Measurements from ENCODE around the gene ANKS1B. TPM values are rescaled to one million over a fixed set of nuclear protein-coding genes. Genes with fewer than 3 reads are reported as not detected.

Gene ANKS1B
- total RNA-seq, 4 donors from 2014 or later, result 16.6 to 62.6 (median 40.2) TPM

- Histone ChIP-seq H3K4me1 (no peaks in the 10 kb centered on the region), H3K27me3 (no peaks in the 10 kb centered on the region), H3K36me3 (no peaks in the 10 kb centered on the region), H3K9me3 (no peaks in the 10 kb centered on the region), H3K4me3 (no peak overlapping the region), H3K27ac (no peak overlapping the region)
- intact Hi-C loops (cut with DNase I; ENCODE audit: low total_unique reads), result no loop called here
- TF ChIP-seq POLR2A (IDR thresholded peaks at IDR 0.05) (no peak), CTCF (IDR thresholded peaks at IDR 0.05) (no peak)
- no peak for DNase-seq
These were observed 1201.3 kb downstream of the ANKS1B start for GRCh38 chr12:98783420-98783819.

- no peak overlapping the region for H3K27ac ChIP-seq
- TF ChIP-seq CTCF (IDR thresholded peaks at IDR 0.05) (no peak), POLR2A (IDR thresholded peaks at IDR 0.05) (no peak)
- no peaks in the 10 kb centered on the region for H3K9me3 ChIP-seq
- no peaks in the 10 kb centered on the region for H3K36me3 ChIP-seq
- H3K4me1 ChIP-seq, result no peaks in the 10 kb centered on the region
- intact Hi-C loops (cut with DNase I; ENCODE audit: low total_unique reads), result no loop called here
- H3K27me3 ChIP-seq, result no peaks in the 10 kb centered on the region
- DNase-seq, result no peak
- no peak overlapping the region for H3K4me3 ChIP-seq
These were observed 1204.5 kb downstream of the ANKS1B start for GRCh38 chr12:98780261-98780660.

- no peak for DNase-seq
- Histone ChIP-seq H3K9me3 (no peaks in the 10 kb centered on the region), H3K27ac (no peak overlapping the region), H3K4me3 (no peak overlapping the region), H3K36me3 (no peaks in the 10 kb centered on the region), H3K4me1 (no peaks in the 10 kb centered on the region), H3K27me3 (no peaks in the 10 kb centered on the region)
- TF ChIP-seq CTCF (IDR thresholded peaks at IDR 0.05) (no peak), POLR2A (IDR thresholded peaks at IDR 0.05) (no peak)
- intact Hi-C loops (cut with DNase I; ENCODE audit: low total_unique reads), result no loop called here
These were observed 1211.9 kb downstream of the ANKS1B start for GRCh38 chr12:98772818-98773217.

GRCh38 chr12:98771811-98772752, 1212.7 kb downstream of the ANKS1B start:
- DNase-seq, result no peak
- intact Hi-C loops (cut with DNase I; ENCODE audit: low total_unique reads), result no loop called here

More at GRCh38 chr12:98771811-98772752, 1212.7 kb downstream of the ANKS1B start:
- Histone ChIP-seq H3K4me1 (no peaks in the 10 kb centered on the region), H3K27me3 (no peaks in the 10 kb centered on the region), H3K4me3 (no peak overlapping the region), H3K36me3 (no peaks in the 10 kb centered on the region), H3K27ac (no peak overlapping the region), H3K9me3 (no peaks in the 10 kb centered on the region)
- TF ChIP-seq CTCF (IDR thresholded peaks at IDR 0.05) (no peak), POLR2A (IDR thresholded peaks at IDR 0.05) (no peak)
